GM12873 (cell line): ENCODE results near the gene DMD.

Experiments used
- CTCF ChIP-seq: IDR thresholded peaks from 2 replicates; pipeline ENCODE4 v1.5.1; 2012; ENCODE audit warnings: low read depth, mild to moderate bottlenecking, moderate library complexity, low read length, control low read depth; ENCODE audit not compliant: insufficient read depth; ENCODE audit errors: missing control alignments

The DMD gene

GRCh38 chrX:31200430-31200829 lies 2010.9 kb downstream of the DMD start:
- TF ChIP-seq CTCF = no peak

- TF ChIP-seq CTCF = no peak
Observed at GRCh38 chrX:31199840-31200114, 2011.6 kb downstream of the DMD start.

- no peak for TF ChIP-seq CTCF
Observed at GRCh38 chrX:31199056-31199839, 2012.1 kb downstream of the DMD start.

GRCh38 chrX:31190221-31190975 lies 2021.0 kb downstream of the DMD start:
- TF ChIP-seq CTCF = no peak

GRCh38 chrX:31186693-31187338 lies 2024.5 kb downstream of the DMD start:
- no peak for TF ChIP-seq CTCF

GRCh38 chrX:31185884-31186283 lies 2025.5 kb downstream of the DMD start:
- no peak for TF ChIP-seq CTCF

- no peak for TF ChIP-seq CTCF
Observed at GRCh38 chrX:31181377-31182000, 2029.9 kb downstream of the DMD start.
